Natural killer cell (primary cell): ENCODE data around the gene DCTN1. TPM values are rescaled to one million over a fixed set of nuclear protein-coding genes. Genes with fewer than 3 reads are reported as not detected.

ENCODE experiments used
- ATAC-seq, 3 donors: fragments of 150-1000 bp in 2 of 3; fragments of 200-7000 bp in 1 of 3; cut with Tn5 transposase; 1 replicate in 1 of 3; 2 replicates in 2 of 3; pipeline ENCODE4 v1.10.0; 2021; ENCODE audit warnings: mild to moderate bottlenecking in 2 of 3, moderate library complexity in 2 of 3
- DNase-seq, 2 donors: peaks; one replicate each; pipeline versions ENCODE4 v3.0.0 to v3.0.0-alpha.2; 2013 to 2021; ENCODE audit warnings: mixed read lengths in 1 of 2
- H3K27ac ChIP-seq: one replicate; pipeline ENCODE4 v1.5.1; 2013; ENCODE audit warnings: mild to moderate bottlenecking, low read length
- H3K27me3 ChIP-seq: one replicate; pipeline ENCODE4 v1.6.1; 2013; ENCODE audit warnings: low read length; ENCODE audit not compliant: control insufficient read depth, insufficient read depth
- H3K36me3 ChIP-seq: one replicate; pipeline ENCODE4 v1.6.1; 2013; ENCODE audit warnings: low read length; ENCODE audit not compliant: control insufficient read depth, insufficient read depth
- H3K4me1 ChIP-seq: one replicate; pipeline ENCODE4 v1.6.1; 2013; ENCODE audit warnings: low read length; ENCODE audit not compliant: control insufficient read depth, insufficient read depth
- H3K4me3 ChIP-seq: one replicate; pipeline ENCODE4 v1.5.1; 2013; ENCODE audit warnings: low read length
- H3K9me3 ChIP-seq: one replicate; pipeline ENCODE4 v1.6.1; 2013; ENCODE audit warnings: low read length; ENCODE audit not compliant: control insufficient read depth, insufficient read depth
- H3K27ac Mint-ChIP-seq, 2 donors: one replicate each; pipeline ENCODE4 v1.8.0; 2022; ENCODE audit warnings: mild to moderate bottlenecking in 2 of 2, mixed read lengths in 2 of 2, moderate library complexity in 1 of 2
- H3K27me3 Mint-ChIP-seq, 2 donors: one replicate each; pipeline ENCODE4 v1.8.0; 2022; ENCODE audit warnings: low read depth in 2 of 2, mixed read lengths in 2 of 2
- H3K36me3 Mint-ChIP-seq: one replicate; pipeline ENCODE4 v1.8.0; 2022; ENCODE audit warnings: mixed read lengths
- H3K4me1 Mint-ChIP-seq, 2 donors: one replicate each; pipeline ENCODE4 v1.8.0; 2022; ENCODE audit warnings: mixed read lengths in 2 of 2
- H3K4me3 Mint-ChIP-seq: one replicate; pipeline ENCODE4 v1.8.0; 2022; ENCODE audit warnings: mild to moderate bottlenecking, moderate library complexity, mixed read lengths
- H3K9me3 Mint-ChIP-seq, 2 donors: one replicate each; pipeline ENCODE4 v1.8.0; 2022; ENCODE audit warnings: mixed read lengths in 2 of 2
- CTCF ChIP-seq: fragments of 200-600 bp; IDR thresholded peaks from one replicate; pipeline ENCODE4 v1.8.0; 2022; ENCODE audit warnings: antibody characterized with exemption
- WGBS: methylation state at CpG from one replicate; pipeline ENCODE4 v1.1.7; 2013; ENCODE audit warnings: missing lambda C conversion rate; ENCODE audit not compliant: insufficient coverage; 5-methylcytosine and 5-hydroxymethylcytosine counted together
- intact Hi-C: fragments of 100-400 bp; cut with micrococcal nuclease; formaldehyde crosslinking; loops from one replicate; pipeline ENCODE4 v1.14.2; 2022
- total RNA-seq, 4 donors: library from RNA; stranded (reverse); fragments of 120-200 nt in 1 of 4; gene quantifications; one replicate each; pipeline versions ENCODE4 v1.2.3 to v1.2.4, GENCODE V29; 2013 to 2022

DCTN1 gene
- total RNA-seq, 3 donors from 2014 or later (not counting 1 experiment from before 2014, with no cell fraction given) = 103 to 116 (median 116) TPM

GRCh38 chr2:74396149-74396548 lies 16.0 kb upstream of the DCTN1 start:
- Histone ChIP-seq H3K4me3 (no peak overlapping the region), H3K9me3 (no peaks in the 10 kb centered on the region), H3K27me3 (no peaks in the 10 kb centered on the region), H3K27ac (no peak overlapping the region), H3K4me1 (peaks cover 6% of the 10 kb centered on the region), H3K36me3 (no peaks in the 10 kb centered on the region)
- no peak overlapping the region for H3K4me3 Mint-ChIP-seq
- H3K27me3 Mint-ChIP-seq = peaks cover 0 to 6% of the 10 kb centered on the region in 2 donors
- no peak for ATAC-seq
- no peaks in the 10 kb centered on the region for H3K36me3 Mint-ChIP-seq
- H3K9me3 Mint-ChIP-seq = no peaks in the 10 kb centered on the region
- intact Hi-C loops = no loop called here
- no peak for TF ChIP-seq CTCF
- H3K27ac Mint-ChIP-seq = no peak overlapping the region
- DNase-seq = no peak
- 86% methylated on average over 1 of the region's 2 CpGs for WGBS
- peaks cover 2% of the 10 kb centered on the region in 2 donors for H3K4me1 Mint-ChIP-seq

GRCh38 chr2:74393525-74393924 lies 13.4 kb upstream of the DCTN1 start:
- no peaks in the 10 kb centered on the region for H3K9me3 ChIP-seq
- Mint-ChIP-seq H3K9me3 (no peaks in the 10 kb centered on the region), H3K27ac (peak overlapping the region in 1 of 2 donors; percentile 55), H3K36me3 (no peaks in the 10 kb centered on the region), H3K4me1 (peaks cover 5 to 6% of the 10 kb centered on the region in 2 donors), H3K4me3 (peak overlapping the region; percentile 37), H3K27me3 (peaks cover 0 to 6% of the 10 kb centered on the region in 2 donors)
- H3K36me3 ChIP-seq = no peaks in the 10 kb centered on the region
- TF ChIP-seq CTCF = no peak
- no peak for DNase-seq
- no peak for ATAC-seq
- H3K4me3 ChIP-seq = no peak overlapping the region
- H3K27me3 ChIP-seq = no peaks in the 10 kb centered on the region
- no peak overlapping the region for H3K27ac ChIP-seq
- intact Hi-C loops = loop anchor here (2.0 to 5.0 kb wide), 2 partner anchors 59 to 143 kb away; no protein-coding TSS in a partner anchor
- WGBS = 100% methylated on average over 1 of the region's 1 CpG
- H3K4me1 ChIP-seq = peaks cover 11% of the 10 kb centered on the region

- intact Hi-C loops = loop anchor here (1.0 to 5.0 kb wide), 3 partner anchors 29 to 142 kb away; partner anchors contain the start of genes C2orf81 and WDR54
- H3K27ac Mint-ChIP-seq = peak overlapping the region in 1 of 2 donors; percentile 55
- H3K4me3 Mint-ChIP-seq = peak overlapping the region; percentile 22
- no peaks in the 10 kb centered on the region for H3K36me3 Mint-ChIP-seq
- no peaks in the 10 kb centered on the region for H3K36me3 ChIP-seq
- H3K27me3 ChIP-seq = no peaks in the 10 kb centered on the region
- H3K27ac ChIP-seq = no peak overlapping the region
- WGBS = 86% methylated on average over 13 of the region's 13 CpGs
- ATAC-seq = no peak
- H3K27me3 Mint-ChIP-seq = peaks cover 0 to 6% of the 10 kb centered on the region in 2 donors
- no peak for DNase-seq
- no peaks in the 10 kb centered on the region for H3K9me3 ChIP-seq
- H3K4me3 ChIP-seq = no peak overlapping the region
- TF ChIP-seq CTCF = no peak
- peaks cover 5 to 6% of the 10 kb centered on the region in 2 donors for H3K4me1 Mint-ChIP-seq
- no peaks in the 10 kb centered on the region for H3K9me3 Mint-ChIP-seq
- peaks cover 11% of the 10 kb centered on the region for H3K4me1 ChIP-seq
Measured at GRCh38 chr2:74392449-74392743, 12.3 kb upstream of the DCTN1 start.
